GM12865 (cell line): ENCODE results near the gene PRKCH.

Source experiments
- DNase-seq: peaks from one replicate; pipeline ENCODE4 v3.0.0; 2010; ENCODE audit warnings: low read depth
- H3K4me3 ChIP-seq: 2 replicates; pipeline ENCODE4 v1.5.1; 2011; ENCODE audit warnings: mild to moderate bottlenecking, low read depth, low read length, control low read depth
- TF ChIP-seq, protein P1 (sequence below): IDR thresholded peaks from 2 replicates; pipeline ENCODE4 v1.5.1; 2011; ENCODE audit warnings: low read length, control low read depth, low read depth, inconsistent platforms; ENCODE audit not compliant: insufficient read depth; ENCODE audit errors: missing control alignments

PRKCH gene

DNA sequence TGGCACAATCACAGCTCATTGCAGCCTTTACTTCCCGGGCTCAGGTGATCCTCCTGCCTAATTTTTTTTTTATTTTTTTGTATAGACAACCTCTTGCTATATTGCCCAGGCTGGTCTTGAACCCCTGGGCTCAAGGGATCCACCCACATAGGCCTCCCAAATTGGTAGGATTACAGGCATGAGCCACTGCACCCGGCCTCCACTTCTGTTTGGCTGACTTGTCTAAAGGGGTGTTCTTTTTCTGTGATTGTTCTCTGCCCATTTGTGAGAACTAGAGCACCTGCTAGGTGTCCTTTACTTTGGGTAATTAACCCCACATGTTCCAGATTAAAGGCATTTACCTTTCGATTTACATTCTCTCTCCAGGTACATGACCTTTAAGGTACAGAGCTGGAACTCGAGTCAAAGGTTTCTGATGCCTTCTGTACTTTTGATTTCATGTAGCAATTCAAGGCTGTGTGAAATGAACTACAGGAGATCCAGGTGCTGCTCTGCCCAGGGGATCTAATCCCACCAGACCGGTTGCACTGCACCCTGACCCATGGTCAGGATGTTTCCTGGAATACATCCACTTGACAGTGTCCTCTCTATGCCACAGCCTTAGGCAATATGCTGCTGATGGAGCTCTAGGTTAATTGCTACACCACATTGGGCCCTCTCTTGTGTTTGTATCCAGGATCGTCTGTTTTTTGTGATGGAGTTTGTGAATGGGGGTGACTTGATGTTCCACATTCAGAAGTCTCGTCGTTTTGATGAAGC is 163.6 kb downstream of the PRKCH start:
- TF ChIP-seq, protein P1, sequence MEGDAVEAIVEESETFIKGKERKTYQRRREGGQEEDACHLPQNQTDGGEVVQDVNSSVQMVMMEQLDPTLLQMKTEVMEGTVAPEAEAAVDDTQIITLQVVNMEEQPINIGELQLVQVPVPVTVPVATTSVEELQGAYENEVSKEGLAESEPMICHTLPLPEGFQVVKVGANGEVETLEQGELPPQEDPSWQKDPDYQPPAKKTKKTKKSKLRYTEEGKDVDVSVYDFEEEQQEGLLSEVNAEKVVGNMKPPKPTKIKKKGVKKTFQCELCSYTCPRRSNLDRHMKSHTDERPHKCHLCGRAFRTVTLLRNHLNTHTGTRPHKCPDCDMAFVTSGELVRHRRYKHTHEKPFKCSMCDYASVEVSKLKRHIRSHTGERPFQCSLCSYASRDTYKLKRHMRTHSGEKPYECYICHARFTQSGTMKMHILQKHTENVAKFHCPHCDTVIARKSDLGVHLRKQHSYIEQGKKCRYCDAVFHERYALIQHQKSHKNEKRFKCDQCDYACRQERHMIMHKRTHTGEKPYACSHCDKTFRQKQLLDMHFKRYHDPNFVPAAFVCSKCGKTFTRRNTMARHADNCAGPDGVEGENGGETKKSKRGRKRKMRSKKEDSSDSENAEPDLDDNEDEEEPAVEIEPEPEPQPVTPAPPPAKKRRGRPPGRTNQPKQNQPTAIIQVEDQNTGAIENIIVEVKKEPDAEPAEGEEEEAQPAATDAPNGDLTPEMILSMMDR: no peak
- H3K4me3 ChIP-seq: no peak overlapping the region
- no peak for DNase-seq

DNA sequence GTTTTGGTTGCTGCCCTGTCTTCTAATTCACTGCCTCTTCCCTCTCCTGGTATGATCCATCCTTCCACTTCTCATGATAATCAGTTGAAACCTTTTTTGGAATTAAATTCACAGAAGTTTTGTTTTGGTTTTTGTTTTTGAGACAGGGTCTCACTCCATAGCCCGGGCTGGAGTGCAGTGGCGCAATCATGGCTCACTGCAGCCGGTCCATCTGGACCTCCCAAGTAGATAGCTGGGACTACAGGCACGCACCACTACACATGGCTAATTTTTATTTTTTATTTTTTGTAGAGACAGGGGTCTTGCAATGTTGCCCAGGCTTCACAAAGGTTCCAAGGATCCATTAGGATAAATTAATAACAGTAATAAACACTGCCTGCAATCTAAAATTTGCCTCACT is 164.3 kb downstream of the PRKCH start:
- no peak overlapping the region for H3K4me3 ChIP-seq
- no peak for DNase-seq
- TF ChIP-seq, protein P1: no peak

DNA sequence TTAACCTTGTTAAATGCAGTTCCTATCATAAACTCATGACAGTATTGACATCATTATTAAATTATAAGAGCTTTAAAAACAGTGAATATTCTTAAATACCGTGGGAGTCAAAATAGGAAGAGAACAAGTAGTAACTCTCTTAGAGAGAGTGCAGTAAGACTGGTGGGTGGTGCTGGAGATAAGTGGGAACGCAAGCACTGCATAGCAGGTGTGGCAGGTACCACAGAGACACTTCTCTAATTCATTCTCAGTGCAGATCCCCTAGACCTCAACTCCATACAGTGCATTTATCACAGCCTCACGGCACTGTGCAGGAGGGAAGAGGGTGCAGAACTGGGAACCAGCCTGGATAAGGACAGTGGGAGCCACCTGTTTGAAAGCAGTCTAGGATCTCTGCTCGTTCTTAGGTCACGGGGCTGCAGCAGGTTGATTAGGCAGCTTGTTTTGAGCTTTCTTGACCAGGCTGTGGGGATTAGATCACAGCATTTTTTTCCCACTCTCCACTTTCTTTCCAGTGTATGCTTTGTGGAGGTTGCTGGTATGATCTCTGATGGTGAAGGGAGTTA is 165.6 kb downstream of the PRKCH start:
- no peak for DNase-seq
- TF ChIP-seq, protein P1: no peak
- H3K4me3 ChIP-seq: no peak overlapping the region

DNA sequence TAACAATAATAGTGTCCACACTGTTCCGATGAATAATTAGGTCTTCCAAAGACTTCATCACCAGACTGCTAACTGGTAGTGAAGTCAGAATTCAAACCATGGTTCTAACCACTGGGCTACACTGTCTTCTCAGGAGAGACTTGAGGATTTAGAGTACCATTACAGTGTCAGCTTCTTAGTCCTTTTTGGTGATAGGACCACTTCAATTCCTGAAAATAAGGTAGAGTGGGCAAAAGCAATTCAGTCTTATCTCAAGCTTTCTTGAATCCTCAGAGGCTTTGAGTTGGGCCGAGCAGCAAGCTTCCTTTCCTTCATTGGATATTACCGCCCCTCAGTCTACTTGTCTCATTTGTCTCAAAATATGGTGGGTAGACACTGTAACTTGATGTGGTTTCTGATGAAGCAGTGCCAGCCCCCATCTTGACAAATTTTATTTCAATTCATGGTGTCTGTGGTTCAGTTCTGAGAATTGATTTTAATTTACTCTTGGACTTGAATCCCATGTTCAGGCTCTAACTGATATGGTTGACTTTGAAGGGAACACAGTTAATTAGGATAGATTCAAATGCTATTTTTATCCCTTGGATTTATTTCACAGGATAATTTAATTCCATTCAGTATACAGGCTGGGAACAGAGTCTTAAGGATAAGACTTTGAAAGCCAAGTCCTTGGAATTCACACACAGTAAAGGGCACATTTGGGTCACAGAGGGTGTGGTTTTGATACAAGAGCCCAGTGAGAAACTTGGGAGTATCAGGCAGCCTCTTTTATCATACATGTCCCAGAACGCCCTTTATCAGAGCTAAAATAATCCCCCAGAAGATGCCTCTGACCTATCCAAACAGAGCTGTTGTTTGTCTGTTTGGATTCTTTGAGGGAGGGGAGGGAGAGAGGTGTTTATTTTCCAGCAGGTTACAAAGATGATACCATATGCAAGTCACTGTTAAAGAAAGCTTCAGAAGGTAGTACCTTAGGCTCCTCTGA is 167.3 kb downstream of the PRKCH start:
- no peak overlapping the region for H3K4me3 ChIP-seq
- TF ChIP-seq, protein P1: no peak
- DNase-seq: no peak

DNA sequence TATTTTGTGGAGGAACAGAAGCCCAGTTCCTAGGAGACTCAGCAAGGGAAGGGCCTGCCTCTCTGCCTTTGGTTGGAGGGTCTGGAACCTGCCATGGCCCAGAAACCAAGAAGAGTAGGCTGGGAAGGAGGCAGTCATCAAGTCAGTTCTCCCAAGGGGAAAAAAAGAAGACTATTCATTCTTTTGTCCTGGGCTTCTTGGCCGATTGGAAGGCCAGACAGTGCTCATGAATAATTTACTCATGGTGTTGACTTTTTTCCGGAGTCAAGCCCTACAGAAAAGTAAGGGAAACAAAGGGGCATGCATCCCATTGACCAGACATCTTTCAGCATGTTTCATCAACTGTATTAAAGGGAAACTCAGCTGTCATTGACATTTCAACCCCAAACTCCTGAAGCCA is 168.1 kb downstream of the PRKCH start:
- no peak overlapping the region for H3K4me3 ChIP-seq
- DNase-seq: no peak
- TF ChIP-seq, protein P1: no peak

DNA sequence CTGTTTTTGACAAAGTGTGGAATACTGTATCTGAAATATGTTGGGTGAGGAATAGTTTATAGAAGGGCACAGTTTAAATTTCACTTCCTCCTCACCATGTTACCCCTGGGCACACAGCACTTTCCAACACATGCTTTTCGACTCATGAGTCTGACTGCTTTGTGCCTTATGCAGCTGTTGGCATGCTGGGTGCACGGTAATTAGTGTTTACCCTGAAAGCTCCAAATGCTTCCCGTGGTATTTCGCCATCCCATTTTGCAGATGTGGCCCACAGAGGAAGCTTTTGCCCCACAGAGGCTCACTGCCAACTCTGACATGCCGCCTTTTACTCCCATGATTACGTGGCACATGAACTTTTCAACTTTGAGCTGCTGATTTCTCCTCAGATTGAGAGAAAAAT is 168.6 kb downstream of the PRKCH start:
- DNase-seq: no peak
- TF ChIP-seq, protein P1: no peak
- H3K4me3 ChIP-seq: no peak overlapping the region
